Fibroblast of lung (primary cell): ENCODE measurements around the gene IL4. TPM values are rescaled to one million over a fixed set of nuclear protein-coding genes. Genes with fewer than 3 reads are reported as not detected.
"Not testable (repeated sequence)": the region's sequence is repeated elsewhere in the genome, so short reads cannot be mapped to it uniquely, and the experiment has no call there.

Experiments
- DNase-seq, 2 donors: peaks; one replicate each; pipeline versions ENCODE4 v3.0.0 to v3.0.0-alpha.2; 2010; ENCODE audit warnings: low read depth in 2 of 2
- H2AFZ ChIP-seq: 2 replicates; pipeline ENCODE4 v1.5.1; 2012; ENCODE audit warnings: low read length, control low read depth, inconsistent platforms
- H3K27ac ChIP-seq: 2 replicates; pipeline ENCODE4 v1.5.1; 2011; ENCODE audit warnings: low read length, control low read depth; ENCODE audit not compliant: insufficient read depth
- H3K27me3 ChIP-seq: 2 replicates; pipeline ENCODE4 v1.5.1; 2011; ENCODE audit warnings: mild to moderate bottlenecking, low read length; ENCODE audit not compliant: control insufficient read depth, insufficient read depth
- H3K36me3 ChIP-seq: 2 replicates; pipeline ENCODE4 v1.5.1; 2011; ENCODE audit warnings: low read length; ENCODE audit not compliant: control insufficient read depth, insufficient read depth
- H3K4me1 ChIP-seq: 2 replicates; pipeline ENCODE4 v1.5.1; 2011; ENCODE audit warnings: low read length; ENCODE audit not compliant: control insufficient read depth, insufficient read depth; ENCODE audit errors: extremely low read depth
- H3K4me2 ChIP-seq: 2 replicates; pipeline ENCODE4 v1.5.1; 2011; ENCODE audit warnings: low read length, control low read depth; ENCODE audit not compliant: insufficient read depth; ENCODE audit errors: extremely low read depth
- H3K4me3 ChIP-seq, 4 experiments: fragments of 200-600 bp in 1 of 4; sonication (generic) in 1 of 4; replicated peaks in 1 of 4; 2 replicates each; pipeline ENCODE4 v1.5.1; 2011 to 2016; ENCODE audit warnings: low read length in 4 of 4, low read depth in 3 of 4, mild to moderate bottlenecking in 3 of 4, control low read depth in 2 of 4, inconsistent platforms in 1 of 4, mixed read lengths in 1 of 4; ENCODE audit not compliant: insufficient read depth in 1 of 4; ENCODE audit errors: control extremely low read depth in 1 of 4
- H3K79me2 ChIP-seq: 2 replicates; pipeline ENCODE4 v1.5.1; 2012; ENCODE audit warnings: mild to moderate bottlenecking, low read length, inconsistent platforms; ENCODE audit not compliant: control insufficient read depth, insufficient read depth
- H3K9ac ChIP-seq: 2 replicates; pipeline ENCODE4 v1.5.1; 2011; ENCODE audit warnings: mild to moderate bottlenecking, low read length, control low read depth; ENCODE audit not compliant: insufficient read depth
- H3K9me3 ChIP-seq: 2 replicates; pipeline ENCODE4 v1.5.1; 2012; ENCODE audit warnings: low read depth, low read length; ENCODE audit not compliant: control insufficient read depth, insufficient read depth
- H4K20me1 ChIP-seq: 2 replicates; pipeline ENCODE4 v1.5.1; 2011; ENCODE audit warnings: low read length; ENCODE audit not compliant: control insufficient read depth, insufficient read depth; ENCODE audit errors: extremely low read depth
- CTCF ChIP-seq, 2 donors: IDR thresholded peaks in 1 of 2; conservative IDR thresholded peaks in 1 of 2; 1 replicate in 1 of 2; 2 replicates in 1 of 2; pipeline ENCODE4 v1.5.1; 2011 to 2012; ENCODE audit warnings: low read length in 2 of 2, control low read depth in 1 of 2, inconsistent platforms in 1 of 2, low read depth in 1 of 2, mild to moderate bottlenecking in 1 of 2
- EZH2 ChIP-seq: IDR thresholded peaks from 2 replicates; pipeline ENCODE4 v1.5.1; 2012; ENCODE audit warnings: low read length, control low read depth, mild to moderate bottlenecking; ENCODE audit errors: missing control alignments
- polyA plus RNA-seq, 2 donors: library from polyadenylated mRNA; depleted of rRNA in 1 of 2; stranded (reverse) in 1 of 2; unstranded in 1 of 2; fragments of >200 nt; gene quantifications; 2 replicates each; pipeline ENCODE4 v1.2.1, GENCODE V29; 2011 to 2012; ENCODE audit warnings: missing spikeins in 1 of 2
- total RNA-seq: library from RNA; depleted of rRNA; stranded (reverse); fragments of >200 nt; gene quantifications from 2 replicates; pipeline ENCODE4 v1.2.1, GENCODE V29; 2014

The IL4 gene
- total and polyA plus RNA-seq, 2 donors (not counting 1 experiment from before 2014, with no cell fraction given), result not detected

DNA sequence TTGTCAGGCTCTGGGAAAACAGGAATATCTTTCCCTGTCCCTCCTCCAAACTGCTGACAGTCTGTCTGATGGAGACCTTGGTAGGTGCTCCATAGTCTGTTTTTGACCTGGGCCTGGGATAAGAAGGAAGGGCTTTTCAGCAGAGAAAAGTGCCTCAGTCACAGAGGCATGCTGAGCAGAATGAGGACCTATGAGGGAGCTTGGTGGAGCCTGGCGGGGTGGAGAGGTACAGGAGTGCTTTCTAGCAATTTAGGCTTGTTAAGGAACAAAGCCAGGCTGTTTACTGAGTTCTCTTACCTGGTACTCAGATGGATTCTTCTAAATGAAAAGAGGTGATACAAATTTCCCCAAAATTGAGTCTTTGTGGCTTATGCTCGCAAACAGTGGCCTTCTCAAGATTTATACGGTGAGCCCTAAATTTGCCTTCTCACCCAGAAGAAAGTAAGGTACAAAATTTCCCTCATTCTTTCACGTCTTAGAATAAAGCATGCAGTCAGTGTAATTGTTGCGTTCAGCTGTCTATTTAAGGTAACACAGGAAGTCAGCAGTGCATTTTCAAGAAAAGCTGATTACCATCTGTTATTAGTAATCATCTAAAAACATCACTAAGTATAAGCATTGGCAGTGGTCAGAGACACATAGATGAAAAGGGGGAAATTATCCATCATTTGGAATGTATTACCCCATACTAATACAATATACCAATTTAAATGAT is 44.4 kb upstream of the IL4 start:
- no peaks in the 10 kb centered on the region for H3K79me2 ChIP-seq
- H3K9me3 ChIP-seq, result no peaks in the 10 kb centered on the region
- no peak overlapping the region for H3K27ac ChIP-seq
- no peak overlapping the region for H2AFZ ChIP-seq
- no peaks in the 10 kb centered on the region for H4K20me1 ChIP-seq
- H3K4me2 ChIP-seq, result no peak overlapping the region
- H3K27me3 ChIP-seq, result no peaks in the 10 kb centered on the region
- no peak overlapping the region for H3K9ac ChIP-seq
- H3K4me1 ChIP-seq, result no peaks in the 10 kb centered on the region
- DNase-seq, result no peak
- H3K36me3 ChIP-seq, result no peaks in the 10 kb centered on the region
- TF ChIP-seq EZH2 (no peak), CTCF (conservative IDR thresholded peaks at IDR 0.05 in 1 of 2, IDR thresholded peaks at IDR 0.05 in 1 of 2; ENCODE audit: low read depth in 1 of 2, low read length in 2 of 2) (no peak)
- H3K4me3 ChIP-seq, result no peak overlapping the region

DNA sequence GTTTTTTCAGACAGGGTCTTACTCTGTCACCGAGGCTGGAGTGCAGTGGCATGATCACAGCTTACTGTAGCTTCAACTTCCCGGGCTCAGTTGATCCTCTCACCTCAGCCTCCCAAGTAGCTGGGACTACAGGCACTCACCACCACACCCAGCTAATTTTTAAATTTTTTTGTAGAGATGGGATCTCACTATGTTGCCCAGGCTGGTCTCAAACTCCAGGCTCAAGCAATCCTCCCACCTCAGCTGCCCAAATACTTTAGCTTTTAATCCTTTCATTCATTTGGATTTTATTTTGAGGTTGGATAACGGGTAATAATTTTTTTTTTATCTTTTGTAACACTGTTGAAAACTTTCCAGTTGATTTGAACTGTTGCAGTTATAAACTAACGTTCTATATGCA is 40.2 kb upstream of the IL4 start:
- H3K4me2 ChIP-seq, DNase-seq, H3K4me1 ChIP-seq, H3K27ac ChIP-seq, H3K4me3 ChIP-seq, H4K20me1 ChIP-seq, H3K9me3 ChIP-seq, H2AFZ ChIP-seq, H3K27me3 ChIP-seq, H3K9ac ChIP-seq, H3K36me3 ChIP-seq, H3K79me2 ChIP-seq: not testable (repeated sequence)

DNA sequence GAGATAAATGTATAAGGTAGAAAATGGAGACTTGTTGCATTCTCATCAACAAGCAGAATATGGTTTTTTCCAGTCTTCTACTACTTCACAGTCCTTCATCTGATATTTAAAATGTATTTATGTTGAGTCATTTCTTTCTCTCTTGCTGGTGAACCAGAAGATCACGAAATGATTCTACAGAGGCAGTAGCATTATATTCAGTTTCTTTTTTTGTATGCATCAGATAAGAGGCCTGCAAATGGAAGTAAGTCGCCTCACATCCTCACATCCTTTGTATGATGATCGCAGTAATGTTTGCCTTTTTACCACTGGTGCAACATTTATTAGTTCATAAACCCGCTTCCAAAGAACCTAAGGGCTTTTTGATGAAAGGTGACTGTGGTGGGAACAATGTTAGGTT is 37.9 kb upstream of the IL4 start:
- H3K9ac ChIP-seq, result no peak overlapping the region
- no peaks in the 10 kb centered on the region for H4K20me1 ChIP-seq
- no peak for TF ChIP-seq EZH2
- no peak for TF ChIP-seq CTCF (conservative IDR thresholded peaks at IDR 0.05 in 1 of 2, IDR thresholded peaks at IDR 0.05 in 1 of 2; ENCODE audit: low read depth in 1 of 2, low read length in 2 of 2)
- no peaks in the 10 kb centered on the region for H3K4me1 ChIP-seq
- no peak overlapping the region for H3K4me3 ChIP-seq
- no peak overlapping the region for H2AFZ ChIP-seq
- no peaks in the 10 kb centered on the region for H3K27me3 ChIP-seq
- no peaks in the 10 kb centered on the region for H3K9me3 ChIP-seq
- H3K27ac ChIP-seq, result no peak overlapping the region
- H3K79me2 ChIP-seq, result no peaks in the 10 kb centered on the region
- H3K4me2 ChIP-seq, result no peak overlapping the region
- no peak for DNase-seq
- peaks cover 3% of the 10 kb centered on the region for H3K36me3 ChIP-seq
